ENCODE measurements around the gene MRFAP1L1. TPM values are rescaled to one million over a fixed set of nuclear protein-coding genes. Genes with fewer than 3 reads are reported as not detected.

Gene MRFAP1L1
- polyA plus RNA-seq, 1 donor (not counting 4 experiments of a cell fraction or from before 2014, with no cell fraction given): 77.9 TPM

DNA sequence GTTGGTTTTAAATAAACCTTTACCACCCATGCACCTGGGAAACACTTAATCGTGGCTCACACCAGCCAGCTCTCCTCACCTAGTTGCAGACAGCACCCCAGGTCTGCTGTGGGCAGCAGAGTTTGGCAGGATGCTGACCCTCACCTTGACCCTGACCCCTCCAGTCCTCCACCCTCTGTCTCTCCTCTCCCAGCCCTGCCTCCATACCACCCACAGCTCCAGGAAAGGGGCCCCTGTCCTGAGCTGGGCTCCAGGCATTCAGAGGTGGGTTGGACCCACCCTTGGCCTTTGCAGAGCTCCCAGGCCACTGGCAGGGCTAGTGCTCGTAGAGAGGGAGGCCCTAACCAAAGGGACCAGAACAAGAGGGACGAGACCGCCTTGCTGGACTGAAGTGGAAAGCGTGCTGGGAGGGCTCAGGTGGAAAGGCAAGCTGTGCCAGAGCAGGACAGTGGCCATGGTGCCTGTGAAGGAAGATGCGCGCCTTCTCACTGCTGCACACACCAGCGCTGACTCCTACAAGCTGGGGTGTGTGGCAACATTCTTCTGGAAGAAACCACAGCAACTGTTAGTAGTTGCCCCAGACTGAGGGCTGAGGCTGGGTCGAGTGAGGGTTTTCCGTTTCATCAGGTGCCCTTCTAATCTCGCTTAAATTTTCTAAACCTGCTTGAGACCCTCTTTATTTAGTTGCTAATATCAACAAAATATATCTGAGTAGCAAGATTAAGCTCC is 26.6 kb downstream of the MRFAP1L1 start:
- Histone ChIP-seq H3K9me1 (ENCODE audit: control insufficient read depth, extremely low read depth, insufficient read depth, low read length) (no peaks in the 10 kb centered on the region), H4K20me1 (ENCODE audit: control insufficient read depth, extremely low read depth, insufficient read depth, low read length) (no peaks in the 10 kb centered on the region), H3K9ac (ENCODE audit: control insufficient read depth, extremely low read depth, insufficient read depth, low read length) (no peak overlapping the region), H3K36me3 (ENCODE audit: control insufficient read depth in 2 of 2, extremely low read depth in 1 of 2, insufficient read depth in 2 of 2, low read length in 2 of 2) (no peaks in the 10 kb centered on the region), H3K4me3 (ENCODE audit: control insufficient read depth in 2 of 3, extremely low read depth in 1 of 3, insufficient read depth in 2 of 3, low read depth in 1 of 3, low read length in 3 of 3) (no peak overlapping the region), H3K79me2 (ENCODE audit: control insufficient read depth, insufficient read depth, low read length) (no peaks in the 10 kb centered on the region), H3K9me3 (ENCODE audit: control insufficient read depth, low read depth, low read length) (no peaks in the 10 kb centered on the region), H3K27ac (ENCODE audit: control insufficient read depth, insufficient read depth, low read length) (no peak overlapping the region), H2AFZ (ENCODE audit: control insufficient read depth, low read length) (no peak overlapping the region), H3K4me1 (ENCODE audit: control insufficient read depth, extremely low read depth, insufficient read depth, low read length) (peaks cover under 1% of the 10 kb centered on the region), H3K4me2 (ENCODE audit: control insufficient read depth, extremely low read depth, insufficient read depth, low read depth, low read length) (no peak overlapping the region), H3K27me3 (ENCODE audit: control insufficient read depth, extremely low read depth, insufficient read depth, low read length) (no peaks in the 10 kb centered on the region)
- FAIRE-seq (no peak), DNase-seq (ENCODE audit: low read depth, low spot score) (no peak)
- no peak for TF ChIP-seq EZH2 (IDR thresholded peaks at IDR 0.05; ENCODE audit: low read length)
- TF ChIP-seq, protein P1, sequence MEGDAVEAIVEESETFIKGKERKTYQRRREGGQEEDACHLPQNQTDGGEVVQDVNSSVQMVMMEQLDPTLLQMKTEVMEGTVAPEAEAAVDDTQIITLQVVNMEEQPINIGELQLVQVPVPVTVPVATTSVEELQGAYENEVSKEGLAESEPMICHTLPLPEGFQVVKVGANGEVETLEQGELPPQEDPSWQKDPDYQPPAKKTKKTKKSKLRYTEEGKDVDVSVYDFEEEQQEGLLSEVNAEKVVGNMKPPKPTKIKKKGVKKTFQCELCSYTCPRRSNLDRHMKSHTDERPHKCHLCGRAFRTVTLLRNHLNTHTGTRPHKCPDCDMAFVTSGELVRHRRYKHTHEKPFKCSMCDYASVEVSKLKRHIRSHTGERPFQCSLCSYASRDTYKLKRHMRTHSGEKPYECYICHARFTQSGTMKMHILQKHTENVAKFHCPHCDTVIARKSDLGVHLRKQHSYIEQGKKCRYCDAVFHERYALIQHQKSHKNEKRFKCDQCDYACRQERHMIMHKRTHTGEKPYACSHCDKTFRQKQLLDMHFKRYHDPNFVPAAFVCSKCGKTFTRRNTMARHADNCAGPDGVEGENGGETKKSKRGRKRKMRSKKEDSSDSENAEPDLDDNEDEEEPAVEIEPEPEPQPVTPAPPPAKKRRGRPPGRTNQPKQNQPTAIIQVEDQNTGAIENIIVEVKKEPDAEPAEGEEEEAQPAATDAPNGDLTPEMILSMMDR (optimal IDR thresholded peaks at IDR 0.05 in 1 of 3, IDR thresholded peaks at IDR 0.05 in 1 of 3, conservative IDR thresholded peaks at IDR 0.05 in 1 of 3; ENCODE audit: extremely low read depth in 1 of 3, insufficient read depth in 2 of 3, low read length in 3 of 3): no peak
- dilution Hi-C loops (cut with MboI; ENCODE audit: extremely low pct_ligation_motif_present, low sequenced_read_pairs): no loop called here

DNA sequence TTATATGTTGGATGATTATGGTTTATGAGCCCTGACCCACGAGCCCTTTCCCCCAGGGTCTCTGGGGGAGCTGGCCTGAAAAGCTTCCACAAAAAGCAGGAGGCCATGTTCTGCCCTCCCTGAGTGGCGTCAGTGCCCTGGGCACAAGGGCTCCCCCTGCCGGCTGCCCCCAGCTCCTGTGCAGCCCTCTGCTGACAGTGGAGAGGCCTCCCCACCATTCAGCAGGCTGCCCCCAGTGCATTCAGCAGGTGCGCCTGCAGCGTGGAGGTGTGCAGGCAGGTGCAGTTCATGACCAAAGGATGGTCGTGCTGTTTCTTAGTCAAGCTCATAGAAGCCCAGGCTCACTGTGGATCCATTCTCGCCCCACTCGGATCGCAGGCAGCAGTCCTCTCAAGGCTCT is 28.5 kb downstream of the MRFAP1L1 start:
- Histone ChIP-seq H3K4me1 (ENCODE audit: control insufficient read depth, extremely low read depth, insufficient read depth, low read length) (peaks cover 6% of the 10 kb centered on the region), H2AFZ (ENCODE audit: control insufficient read depth, low read length) (no peak overlapping the region), H3K27me3 (ENCODE audit: control insufficient read depth, extremely low read depth, insufficient read depth, low read length) (no peaks in the 10 kb centered on the region), H3K9me3 (ENCODE audit: control insufficient read depth, low read depth, low read length) (no peaks in the 10 kb centered on the region), H3K36me3 (ENCODE audit: control insufficient read depth in 2 of 2, extremely low read depth in 1 of 2, insufficient read depth in 2 of 2, low read length in 2 of 2) (peaks cover under 1 to 3% of the 10 kb centered on the region in 2 experiments), H3K9ac (ENCODE audit: control insufficient read depth, extremely low read depth, insufficient read depth, low read length) (no peak overlapping the region), H3K27ac (ENCODE audit: control insufficient read depth, insufficient read depth, low read length) (no peak overlapping the region), H3K9me1 (ENCODE audit: control insufficient read depth, extremely low read depth, insufficient read depth, low read length) (no peaks in the 10 kb centered on the region), H3K4me3 (ENCODE audit: control insufficient read depth in 2 of 3, extremely low read depth in 1 of 3, insufficient read depth in 2 of 3, low read depth in 1 of 3, low read length in 3 of 3) (no peak overlapping the region), H3K79me2 (ENCODE audit: control insufficient read depth, insufficient read depth, low read length) (peaks cover 9% of the 10 kb centered on the region), H3K4me2 (ENCODE audit: control insufficient read depth, extremely low read depth, insufficient read depth, low read depth, low read length) (no peak overlapping the region), H4K20me1 (ENCODE audit: control insufficient read depth, extremely low read depth, insufficient read depth, low read length) (no peaks in the 10 kb centered on the region)
- DNase-seq (ENCODE audit: low read depth, low spot score) (no peak), FAIRE-seq (no peak)
- TF ChIP-seq EZH2 (IDR thresholded peaks at IDR 0.05; ENCODE audit: low read length): no peak
- TF ChIP-seq, protein P1 (optimal IDR thresholded peaks at IDR 0.05 in 1 of 3, IDR thresholded peaks at IDR 0.05 in 1 of 3, conservative IDR thresholded peaks at IDR 0.05 in 1 of 3; ENCODE audit: extremely low read depth in 1 of 3, insufficient read depth in 2 of 3, low read length in 3 of 3): peak in 2 of 3 experiments; percentile 20 to 55
- dilution Hi-C loops (cut with MboI; ENCODE audit: extremely low pct_ligation_motif_present, low sequenced_read_pairs): no loop called here

Data from keratinocyte (primary cell).